ENCODE measurements around the gene HEYL. TPM values are rescaled to one million over a fixed set of nuclear protein-coding genes. Genes with fewer than 3 reads are reported as not detected.

Gene HEYL
- total RNA-seq, 6 experiments from 2014 or later: 0.98 to 2.6 (median 1.6) TPM

DNA sequence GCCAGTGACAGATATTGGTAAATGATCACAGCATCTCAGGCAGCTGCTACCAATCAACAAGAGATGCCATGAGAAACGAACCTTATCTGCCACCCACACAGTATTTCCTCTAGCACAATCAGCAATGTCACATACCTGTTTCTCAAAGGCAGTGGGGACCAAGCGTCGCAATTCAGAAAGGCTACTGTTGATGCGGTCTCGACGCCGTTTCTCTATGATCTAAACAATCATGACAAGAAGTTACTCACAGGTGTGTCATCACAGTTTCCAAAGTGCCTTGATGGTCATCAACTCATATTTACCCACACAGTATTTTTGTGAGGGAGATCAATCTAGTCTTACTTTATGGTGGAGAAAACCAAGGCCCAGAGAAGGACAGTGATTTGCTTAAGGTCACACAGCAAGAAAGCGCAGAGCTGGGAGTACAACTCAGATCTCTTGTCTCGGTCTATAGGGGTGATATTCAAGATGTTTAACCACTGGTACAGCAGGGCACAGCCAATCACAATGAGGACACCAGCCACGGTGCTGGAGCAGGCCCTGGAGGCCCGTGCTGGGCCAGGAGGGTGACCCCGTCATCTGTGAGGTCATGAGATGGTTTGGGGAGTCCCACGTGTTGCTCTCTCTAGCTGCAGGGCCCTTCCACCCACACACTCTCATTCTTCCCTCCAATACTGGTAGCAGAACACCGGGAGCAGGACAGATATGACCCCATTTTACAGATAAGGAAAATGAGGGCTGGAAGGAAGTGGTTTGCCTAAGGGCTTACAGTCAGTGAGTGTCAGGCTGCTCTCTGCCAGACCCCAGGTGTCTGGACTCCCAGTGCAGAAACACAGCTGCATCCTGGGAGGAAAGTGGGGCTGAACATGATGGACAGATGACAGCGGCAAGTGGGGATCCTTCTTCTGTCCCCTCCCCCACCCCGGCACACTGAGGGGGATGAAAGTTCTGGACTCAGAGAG lies 7.8 kb downstream of the HEYL start:
- DNase-seq (no peak), ATAC-seq (no peak)
- Histone ChIP-seq H3K4me1 (no peaks in the 10 kb centered on the region), H3K4me3 (no peak overlapping the region), H3K36me3 (no peaks in the 10 kb centered on the region), H3K9me3 (no peaks in the 10 kb centered on the region), H3K27ac (no peak overlapping the region), H3K27me3 (no peaks in the 10 kb centered on the region)
- whole genome bisulfite sequencing (ENCODE audit: insufficient coverage, low coverage, low lambda C conversion rate, missing lambda C conversion rate): 65% methylated on average over 11 of the region's 16 CpGs
- TF ChIP-seq POLR2A (IDR thresholded peaks at IDR 0.05) (no peak), CTCF (IDR thresholded peaks at IDR 0.05) (no peak)
- intact Hi-C loops (cut with DNase I): no loop called here

GRCh38 chr1:39628807-39629350 lies 10.6 kb downstream of the HEYL start:
- Histone ChIP-seq H3K27me3 (no peaks in the 10 kb centered on the region), H3K36me3 (no peaks in the 10 kb centered on the region), H3K27ac (no peak overlapping the region), H3K4me3 (no peak overlapping the region), H3K4me1 (no peaks in the 10 kb centered on the region), H3K9me3 (no peaks in the 10 kb centered on the region)
- intact Hi-C loops (cut with DNase I): no loop called here
- WGBS (ENCODE audit: insufficient coverage, low coverage, low lambda C conversion rate, missing lambda C conversion rate): 91% methylated on average over 9 of the region's 11 CpGs
- ATAC-seq (no peak), DNase-seq (no peak)
- TF ChIP-seq POLR2A (IDR thresholded peaks at IDR 0.05): no peak
- no peak for TF ChIP-seq CTCF (IDR thresholded peaks at IDR 0.05)

DNA sequence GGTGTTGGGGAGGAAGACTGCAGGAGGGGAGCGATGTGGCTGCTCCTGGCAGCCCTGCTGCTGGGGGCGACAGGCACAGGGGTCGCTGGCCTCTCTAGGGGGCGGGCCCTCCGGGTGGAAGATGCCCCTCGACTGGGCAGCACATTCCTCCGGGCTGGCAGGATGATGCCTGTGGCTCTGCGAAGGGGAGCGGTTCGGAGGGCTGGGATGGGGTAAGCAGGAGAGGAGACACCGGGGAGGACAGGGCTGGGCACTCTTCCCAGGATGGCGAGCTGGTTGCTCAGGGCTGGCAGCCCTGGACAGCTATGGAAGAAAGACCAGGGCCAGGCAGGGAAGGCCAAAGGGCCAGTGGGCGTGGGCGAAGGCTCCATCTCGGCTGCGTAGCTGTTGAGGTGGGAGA lies 12.8 kb downstream of the HEYL start:
- Histone ChIP-seq H3K36me3 (no peaks in the 10 kb centered on the region), H3K4me1 (no peaks in the 10 kb centered on the region), H3K27me3 (no peaks in the 10 kb centered on the region), H3K27ac (peak overlapping the region in 1 of 3 donors; percentile 4), H3K9me3 (no peaks in the 10 kb centered on the region), H3K4me3 (no peak overlapping the region)
- TF ChIP-seq CTCF (IDR thresholded peaks at IDR 0.05) (no peak), POLR2A (IDR thresholded peaks at IDR 0.05) (no peak)
- 87% methylated on average over 3 of the region's 16 CpGs for whole genome bisulfite sequencing (ENCODE audit: insufficient coverage, low coverage, low lambda C conversion rate, missing lambda C conversion rate)
- ATAC-seq: no peak
- intact Hi-C loops (cut with DNase I): no loop called here
- DNase-seq: no peak

- intact Hi-C loops (cut with DNase I): no loop called here
- no peaks in the 10 kb centered on the region for H3K36me3 ChIP-seq
- H3K27ac ChIP-seq: peak overlapping the region in 1 of 3 donors; percentile 4
- no peaks in the 10 kb centered on the region for H3K4me1 ChIP-seq
- no peaks in the 10 kb centered on the region for H3K9me3 ChIP-seq
- peak in 1 of 3 donors; percentile 60 for DNase-seq
- WGBS (ENCODE audit: insufficient coverage, low coverage, low lambda C conversion rate, missing lambda C conversion rate): 39% methylated on average over 4 of the region's 11 CpGs
- H3K4me3 ChIP-seq: no peak overlapping the region
- no peaks in the 10 kb centered on the region for H3K27me3 ChIP-seq
- peak; percentile 62 to 70 (median 64) for ATAC-seq
- TF ChIP-seq CTCF (IDR thresholded peaks at IDR 0.05): no peak
- TF ChIP-seq POLR2A (IDR thresholded peaks at IDR 0.05): no peak
These were observed 13.8 kb downstream of the HEYL start for GRCh38 chr1:39625462-39626273.
